Heart left ventricle (tissue), 16 donors: Measurements from ENCODE around the gene CAPG. TPM values are rescaled to one million over a fixed set of nuclear protein-coding genes. Genes with fewer than 3 reads are reported as not detected.

Experiments used
- ATAC-seq, 4 donors: fragments of 200-7000 bp; cut with Tn5 transposase; one replicate each; pipeline ENCODE4 v1.9.1; 2020 to 2022; ENCODE audit warnings: moderate library complexity in 4 of 4, mild to moderate bottlenecking in 3 of 4, moderate number of reproducible peaks in 1 of 4
- DNase-seq, 5 donors: peaks; one replicate each; pipeline ENCODE4 v3.0.0-alpha.2; 2020
- H3K27ac ChIP-seq, 12 donors: fragments of 200-600 bp; sonication (generic) in 4 of 12; one replicate each; pipeline versions ENCODE4 v1.5.0 to v1.8.0; 2016 to 2022; ENCODE audit warnings: mild to moderate bottlenecking in 2 of 12
- H3K27me3 ChIP-seq, 9 donors: fragments of 200-600 bp; sonication (generic) in 2 of 9; one replicate each; pipeline versions ENCODE4 v1.5.1 to v1.8.0; 2016 to 2022; ENCODE audit warnings: mild to moderate bottlenecking in 3 of 9
- H3K36me3 ChIP-seq, 9 donors: fragments of 200-600 bp; sonication (generic) in 2 of 9; one replicate each; pipeline versions ENCODE4 v1.5.0 to v1.8.0; 2018 to 2022; ENCODE audit warnings: mild to moderate bottlenecking in 2 of 9
- H3K4me1 ChIP-seq, 12 donors: fragments of 200-600 bp; sonication (generic) in 4 of 12; one replicate each; pipeline versions ENCODE4 v1.5.0 to v1.8.0; 2016 to 2022; ENCODE audit warnings: mild to moderate bottlenecking in 3 of 12
- H3K4me3 ChIP-seq, 12 donors: fragments of 200-600 bp; sonication (generic) in 4 of 12; one replicate each; pipeline versions ENCODE4 v1.5.0 to v1.8.0; 2017 to 2022; ENCODE audit warnings: mild to moderate bottlenecking in 9 of 12, moderate library complexity in 4 of 12
- H3K9me3 ChIP-seq, 12 donors: fragments of 200-600 bp; sonication (generic) in 4 of 12; one replicate each; pipeline versions ENCODE4 v1.5.0 to v1.8.0; 2016 to 2022; ENCODE audit warnings: mild to moderate bottlenecking in 1 of 12
- CTCF ChIP-seq, 12 donors: fragments of 200-600 bp; sonication (generic) in 4 of 12; IDR thresholded peaks; one replicate each; pipeline versions ENCODE4 v1.5.0 to v1.8.0; 2018 to 2022; ENCODE audit warnings: antibody characterized with exemption in 12 of 12, mild to moderate bottlenecking in 5 of 12
- POLR2A ChIP-seq, 2 donors: fragments of 450-650 bp; IDR thresholded peaks; one replicate each; pipeline ENCODE4 v1.6.1; 2017; ENCODE audit warnings: antibody characterized with exemption in 2 of 2, mild to moderate bottlenecking in 2 of 2, moderate library complexity in 2 of 2
- WGBS, 4 donors: extraction: QIAGEN DNeasy Blood & Tissue Kit in 2 of 4; methylation state at CpG; one replicate each; pipeline versions ENCODE4 v1.1.5 to v1.1.7; 2013 to 2018; 5-methylcytosine and 5-hydroxymethylcytosine counted together
- intact Hi-C, 10 donors: fragments of 100-400 bp; cut with DNase I; formaldehyde crosslinking; loops; one replicate each; pipeline versions ENCODE4 v1.11.1 to v1.14.2; 2022
- polyA plus RNA-seq, 2 donors: library from polyadenylated mRNA; stranded (reverse); fragments of 200-250 nt; gene quantifications; one replicate each; pipeline ENCODE4 v1.2.3, GENCODE V29; 2013
- total RNA-seq, 9 donors: library from RNA; depleted of rRNA in 2 of 9; stranded (reverse); fragments of >200 nt in 2 of 9; fragmentation: NEBNext Ultra II Directional in 3 of 9; extraction: Animal tissue kit (Norgen Biotek cat#: 25700) in 3 of 9; gene quantifications; one replicate each; pipeline versions ENCODE4 v1.1.0 to v1.2.4, GENCODE V29; 2016 to 2023
- donor health status: ischemic (EF 13 %, LVEDD 7.1; RV severe dilation, severe dysfunction).
- donor health status: healthy with polysubstance abuse.
- donor health status: DM: no; HTN: yes; CAD: no.
- donor health status: DM: no; HTN: no; CAD: no.
- donor health status: ischemic (EF 25% LVEDD 6.9; RV normal size, moderate dysfunction).
- donor health status: ischemic (EF 25% LVEDD 5.7; RV mildly dilated, moderate dysfunction).
- donor health status: healthy.
- donor health status: DM: yes; HTN: yes; CAD: no.
- donor health status: ischemic (EF 35%, LVEDD 5.7; RV mildly dilated, moderate dysfunction).
- donor health status: nonischemic (EF 11% LVEDD 7.7; RV severe dilation, severe dysfunction).
- donor health status: DM: yes; HTN: yes; CAD: no.
- donor health status: PGD.
- donor health status: ischemic (EF 29% LVEDD 5.4; RV normal size, mild dysfunction).
- donor health status: nonischemic (EF 23%, LVEDD 6.1; RV moderate dilation, normal function).

The CAPG gene
- total and polyA plus RNA-seq, 11 donors: 2.8 to 91.6 (median 4.5) TPM

DNA sequence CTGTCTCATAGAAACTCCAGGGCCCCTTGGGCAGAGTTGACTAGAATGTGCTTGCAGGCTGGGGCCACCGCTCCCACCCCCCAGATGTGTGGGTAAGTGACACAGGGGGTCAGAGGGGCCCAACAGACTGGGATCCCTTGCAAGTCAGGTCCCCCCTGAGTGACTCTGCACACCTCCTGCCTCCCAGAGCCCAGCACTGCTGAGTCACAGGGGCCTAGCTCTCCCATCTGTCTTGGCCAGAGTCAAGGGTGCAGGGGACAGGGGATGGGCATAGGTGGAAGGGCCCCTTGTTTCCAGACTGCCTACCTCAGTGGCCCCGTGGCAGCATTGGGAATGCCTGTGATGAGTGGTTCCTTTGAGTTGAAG lies 19.7 kb upstream of the CAPG start:
- TF ChIP-seq CTCF (IDR thresholded peaks at IDR 0.05) (no peak), POLR2A (IDR thresholded peaks at IDR 0.05) (no peak)
- no peak overlapping the region for H3K27ac ChIP-seq
- H3K9me3 ChIP-seq: no peaks in the 10 kb centered on the region
- H3K36me3 ChIP-seq: no peaks in the 10 kb centered on the region
- WGBS, 4 donors: 86 to 94% (median 92%) methylated on average over 1 to 2 of the region's 2 CpGs
- intact Hi-C loops: no loop called here
- no peak overlapping the region for H3K4me3 ChIP-seq
- DNase-seq (no peak), ATAC-seq (no peak)
- peaks cover 3 to 40% (median 16%) of the 10 kb centered on the region in 12 donors for H3K4me1 ChIP-seq
- H3K27me3 ChIP-seq: no peaks in the 10 kb centered on the region

DNA sequence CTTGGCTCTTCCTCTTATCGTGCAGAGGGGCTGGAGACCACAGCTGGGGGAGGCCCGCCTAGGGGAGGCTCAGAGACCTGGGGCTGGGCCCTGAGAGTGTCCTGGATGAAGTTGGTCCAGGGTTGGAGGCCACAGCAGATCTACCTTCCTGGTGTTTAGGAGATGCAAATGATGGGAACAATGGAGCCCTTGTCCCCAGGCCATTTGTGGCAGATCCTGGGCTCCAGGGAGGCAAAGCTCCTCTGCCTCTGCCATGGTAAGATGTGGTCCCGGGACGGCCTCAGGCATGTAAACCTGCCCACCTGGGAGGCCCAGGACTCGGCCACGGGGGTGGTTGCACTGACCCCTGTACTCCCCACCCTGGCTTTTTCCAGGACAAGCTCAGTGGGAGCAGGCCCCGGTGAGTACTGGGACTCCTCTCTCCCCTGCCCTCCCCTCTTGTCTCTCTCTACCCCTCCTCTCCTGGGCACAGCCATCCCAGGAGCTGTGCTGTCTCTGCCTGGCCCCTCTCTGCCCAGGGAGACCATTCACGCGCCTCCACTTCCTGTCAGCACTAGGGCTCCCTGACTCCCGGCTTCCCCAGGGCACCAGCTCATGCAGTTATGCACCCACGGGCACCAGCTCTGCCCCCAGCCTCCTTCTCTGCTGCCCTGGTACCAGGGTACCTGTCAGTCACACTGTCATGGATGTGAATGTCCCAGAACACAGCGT lies 19.2 kb upstream of the CAPG start:
- no peak for ATAC-seq
- intact Hi-C loops: no loop called here
- WGBS, 4 donors: 80 to 90% (median 84%) methylated on average over 10 to 12 of the region's 12 CpGs
- Histone ChIP-seq H3K36me3 (no peaks in the 10 kb centered on the region), H3K4me1 (peaks cover 3 to 35% (median 14%) of the 10 kb centered on the region in 12 donors), H3K27ac (no peak overlapping the region), H3K4me3 (no peak overlapping the region), H3K9me3 (no peaks in the 10 kb centered on the region), H3K27me3 (no peaks in the 10 kb centered on the region)
- TF ChIP-seq POLR2A (IDR thresholded peaks at IDR 0.05): no peak
- no peak for TF ChIP-seq CTCF (IDR thresholded peaks at IDR 0.05)
- DNase-seq: no peak

DNA sequence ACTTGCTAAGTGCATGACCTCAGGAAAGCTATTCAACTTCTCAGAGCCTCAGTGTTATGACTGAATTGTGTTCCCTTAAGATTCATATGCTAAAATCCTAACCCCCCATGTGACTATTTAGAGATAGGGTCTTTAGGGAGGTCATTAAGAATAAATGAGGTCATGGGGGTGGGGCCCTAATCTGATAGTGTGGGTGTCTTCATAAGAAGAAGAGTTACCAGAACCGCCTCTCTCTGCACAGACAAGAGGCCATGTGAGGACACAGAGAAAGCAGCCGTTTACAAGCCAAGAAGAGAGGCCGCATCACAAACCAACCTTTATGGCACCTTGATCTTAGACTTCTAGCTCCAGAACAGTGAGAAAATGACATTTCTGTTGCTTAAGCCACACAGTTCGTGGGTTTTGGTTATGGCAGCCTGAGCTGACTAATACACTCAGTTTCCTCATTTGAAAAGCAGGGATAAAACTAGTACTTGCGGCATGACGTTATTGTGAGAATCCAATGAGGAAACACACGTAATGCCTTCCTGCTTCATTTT lies 18.2 kb upstream of the CAPG start:
- no peak for DNase-seq
- no peak overlapping the region for H3K4me3 ChIP-seq
- peak overlapping the region in 1 of 12 donors; percentile 28 for H3K27ac ChIP-seq
- no peak for TF ChIP-seq CTCF (IDR thresholded peaks at IDR 0.05)
- TF ChIP-seq POLR2A (IDR thresholded peaks at IDR 0.05): no peak
- intact Hi-C loops: no loop called here
- no peak for ATAC-seq
- H3K9me3 ChIP-seq: no peaks in the 10 kb centered on the region
- H3K36me3 ChIP-seq: no peaks in the 10 kb centered on the region
- H3K27me3 ChIP-seq: no peaks in the 10 kb centered on the region
- WGBS, 4 donors: 78 to 89% (median 81%) methylated on average over 7 of the region's 7 CpGs
- H3K4me1 ChIP-seq: peaks cover 0 to 26% (median 6%) of the 10 kb centered on the region in 12 donors

GRCh38 chr2:85427300-85427835 lies 17.2 kb upstream of the CAPG start:
- no peak for TF ChIP-seq CTCF (IDR thresholded peaks at IDR 0.05)
- no peak for TF ChIP-seq POLR2A (IDR thresholded peaks at IDR 0.05)
- H3K27me3 ChIP-seq: no peaks in the 10 kb centered on the region
- DNase-seq (no peak), ATAC-seq (no peak)
- WGBS, 4 donors: 70 to 76% (median 71%) methylated on average over 3 of the region's 3 CpGs
- intact Hi-C loops: no loop called here
- H3K36me3 ChIP-seq: no peaks in the 10 kb centered on the region
- peaks cover 0 to 20% (median 0%) of the 10 kb centered on the region in 12 donors for H3K4me1 ChIP-seq
- H3K9me3 ChIP-seq: no peaks in the 10 kb centered on the region
- no peak overlapping the region for H3K4me3 ChIP-seq
- peak overlapping the region in 1 of 12 donors; percentile 28 for H3K27ac ChIP-seq
